SK-N-SH (cell line): ENCODE results near the gene NEU2. TPM values are rescaled to one million over a fixed set of nuclear protein-coding genes. Genes with fewer than 3 reads are reported as not detected.

ENCODE experiments used
- CTCF ChIA-PET: fragments of 300-600, 350-600 bp; formaldehyde crosslinking; extraction: SDS; loops from one replicate; lab custom pipeline; 2021; lab: Yijun Ruan, JAX
- POLR2A ChIA-PET: fragments of 350-600 bp; sonication (Branson Sonifier 250); formaldehyde crosslinking; extraction: SDS; loops from one replicate; lab custom pipeline; 2020; ENCODE audit warnings: antibody characterized with exemption, inconsistent platforms; lab: Yijun Ruan, JAX
- DNase-seq: peaks from one replicate; pipeline ENCODE4 v3.0.0; 2012
- H2AFZ ChIP-seq: fragments of 200-600 bp; sonication (generic); 2 replicates; pipeline ENCODE4 v1.8.1; 2016; ENCODE audit warnings: antibody characterized with exemption, mild to moderate bottlenecking, low read depth
- H3F3A ChIP-seq: fragments of 200-600 bp; sonication (generic); replicated peaks from 2 replicates; pipeline ENCODE3; 2016; ENCODE audit warnings: antibody characterized with exemption, mild to moderate bottlenecking; ENCODE audit not compliant: insufficient read depth
- H3K27ac ChIP-seq, 2 experiments: fragments of 200-500 bp in 1 of 2; fragments of 200-600 bp in 1 of 2; sonication (Bioruptor generic) in 1 of 2; sonication (generic), shearing (Covaris generic) in 1 of 2; 2 replicates each; pipeline versions ENCODE4 v1.5.1 to v1.6.1; 2014 to 2016; ENCODE audit warnings: low read depth in 2 of 2, inconsistent platforms in 1 of 2, low read length in 1 of 2, mild to moderate bottlenecking in 1 of 2, mixed read lengths in 1 of 2
- H3K27me3 ChIP-seq: fragments of 200-600 bp; sonication (generic), shearing (Covaris generic); 2 replicates; pipeline ENCODE4 v1.6.1; 2016; ENCODE audit warnings: mixed run types; ENCODE audit not compliant: insufficient read depth
- H3K36me3 ChIP-seq, 2 experiments: fragments of 200-500 bp in 1 of 2; fragments of 200-600 bp in 1 of 2; sonication (Bioruptor generic) in 1 of 2; sonication (generic) in 1 of 2; replicated peaks in 1 of 2; 2 replicates each; pipeline versions ENCODE3 to v1.5.1; 2014 to 2016; ENCODE audit warnings: low read length in 1 of 2, mild to moderate bottlenecking in 1 of 2; ENCODE audit not compliant: insufficient read depth in 2 of 2, control insufficient read depth in 1 of 2
- H3K4me1 ChIP-seq, 2 experiments: fragments of 200-500 bp in 1 of 2; fragments of 200-600 bp in 1 of 2; sonication (Bioruptor generic) in 1 of 2; sonication (generic), shearing (Covaris generic) in 1 of 2; 2 replicates each; pipeline versions ENCODE4 v1.5.1 to v1.6.1; 2014 to 2016; ENCODE audit warnings: low read depth in 1 of 2, low read length in 1 of 2, mixed run types in 1 of 2; ENCODE audit not compliant: insufficient read depth in 2 of 2, control insufficient read depth in 1 of 2
- H3K4me2 ChIP-seq: fragments of 200-600 bp; sonication (generic), shearing (Covaris generic); 2 replicates; pipeline ENCODE4 v1.6.1; 2017; ENCODE audit warnings: mixed run types
- H3K4me3 ChIP-seq, 2 experiments: fragments of 200-500 bp in 1 of 2; fragments of 200-600 bp in 1 of 2; sonication (Bioruptor generic) in 1 of 2; sonication (generic), shearing (Covaris generic) in 1 of 2; 2 replicates each; pipeline versions ENCODE4 v1.5.1 to v1.8.1; 2014 to 2016; ENCODE audit warnings: low read depth in 2 of 2, inconsistent platforms in 1 of 2, low read length in 1 of 2, mild to moderate bottlenecking in 1 of 2, mixed read lengths in 1 of 2, moderate library complexity in 1 of 2
- H3K79me2 ChIP-seq: fragments of 200-600 bp; sonication (generic); 2 replicates; pipeline ENCODE4 v1.8.1; 2017; ENCODE audit warnings: mild to moderate bottlenecking; ENCODE audit not compliant: insufficient read depth
- H3K9ac ChIP-seq: fragments of 200-600 bp; sonication (generic); 2 replicates; pipeline ENCODE4 v1.6.1; 2017; ENCODE audit warnings: mixed run types
- H3K9me2 ChIP-seq: fragments of 200-600 bp; sonication (generic); 2 replicates; pipeline ENCODE4 v1.6.1; 2017; ENCODE audit warnings: mixed run types
- H3K9me3 ChIP-seq: fragments of 200-600 bp; sonication (generic); 2 replicates; pipeline ENCODE4 v1.6.1; 2017; ENCODE audit warnings: mixed run types, mild to moderate bottlenecking, moderate library complexity
- H4K20me1 ChIP-seq: fragments of 200-600 bp; sonication (generic); 2 replicates; pipeline ENCODE4 v1.6.1; 2017; ENCODE audit warnings: mild to moderate bottlenecking, mixed run types; ENCODE audit not compliant: insufficient read depth
- CHD2 ChIP-seq: fragments of 150-350 bp; IDR thresholded peaks from 2 replicates; pipeline ENCODE4 v1.6.1; 2018; ENCODE audit warnings: low read length; ENCODE audit not compliant: partially characterized antibody
- ELF1 ChIP-seq: IDR thresholded peaks from 2 replicates; pipeline ENCODE4 v1.4.0; 2012
- EP300 ChIP-seq, 2 experiments: IDR thresholded peaks; 2 replicates each; pipeline versions ENCODE4 v1.4.0 to v1.6.1; 2012; ENCODE audit warnings: borderline replicate concordance in 1 of 2, low read depth in 1 of 2, low read length in 1 of 2
- FOSL2 ChIP-seq: IDR thresholded peaks from 2 replicates; pipeline ENCODE4 v1.4.0; 2012; ENCODE audit warnings: low read depth, mild to moderate bottlenecking, moderate library complexity, borderline replicate concordance
- FOXM1 ChIP-seq: IDR thresholded peaks from 2 replicates; pipeline ENCODE4 v1.4.0; 2012; ENCODE audit warnings: low read depth, mild to moderate bottlenecking
- GABPA ChIP-seq: IDR thresholded peaks from 2 replicates; pipeline ENCODE4 v1.4.0; 2012; ENCODE audit warnings: low read depth, mild to moderate bottlenecking
- NFIC ChIP-seq: IDR thresholded peaks from 2 replicates; pipeline ENCODE4 v1.4.0; 2012; ENCODE audit warnings: borderline replicate concordance
- NRF1 ChIP-seq: IDR thresholded peaks from 2 replicates; pipeline ENCODE4 v1.6.1; 2012; ENCODE audit warnings: low read depth, mild to moderate bottlenecking, low read length
- POLR2AphosphoS5 ChIP-seq: IDR thresholded peaks from 2 replicates; pipeline ENCODE4 v1.6.1; 2012; ENCODE audit warnings: low read depth, low read length
- RCOR1 ChIP-seq: fragments of 150-350 bp; IDR thresholded peaks from 2 replicates; pipeline ENCODE4 v1.6.1; 2017; ENCODE audit warnings: antibody characterized with exemption, low read length
- RFX5 ChIP-seq: IDR thresholded peaks from 2 replicates; pipeline ENCODE4 v1.6.1; 2012; ENCODE audit warnings: mild to moderate bottlenecking, improper control_type of control experiment, low read length
- SIN3A ChIP-seq: IDR thresholded peaks from 2 replicates; pipeline ENCODE4 v1.6.1; 2012; ENCODE audit warnings: low read depth, mild to moderate bottlenecking, low read length, moderate library complexity, borderline replicate concordance
- SMC3 ChIP-seq: IDR thresholded peaks from 2 replicates; pipeline ENCODE4 v1.6.1; 2012; ENCODE audit warnings: low read depth, low read length, improper control_type of control experiment
- TCF12 ChIP-seq: IDR thresholded peaks from 2 replicates; pipeline ENCODE4 v1.4.0; 2012
- YY1 ChIP-seq: IDR thresholded peaks from 2 replicates; pipeline ENCODE4 v1.4.0; 2012; ENCODE audit warnings: low read depth, mild to moderate bottlenecking
- WGBS: methylation state at CpG from one replicate; pipeline ENCODE4 v1.1.6; 2017; ENCODE audit warnings: low lambda C conversion rate; 5-methylcytosine and 5-hydroxymethylcytosine counted together
- polyA plus RNA-seq, 3 experiments: library from polyadenylated mRNA; depleted of rRNA; stranded (reverse); fragments of >200 nt; gene quantifications; 2 replicates each; pipeline ENCODE4 v1.2.3, GENCODE V29; 2012
- TF ChIP-seq, protein P1 (sequence below): IDR thresholded peaks from 2 replicates; pipeline ENCODE4; 2012
- TF ChIP-seq, protein P2 (sequence below): fragments of 150-350 bp; IDR thresholded peaks from 2 replicates; pipeline ENCODE4 v1.6.1; 2017; ENCODE audit warnings: antibody characterized with exemption, low read length, low read depth, borderline replicate concordance
- TF ChIP-seq, protein P3 (sequence below): IDR thresholded peaks from 2 replicates; pipeline ENCODE4 v1.4.0; 2012; ENCODE audit warnings: low read depth, borderline replicate concordance
- TF ChIP-seq, protein P4 (sequence below): fragments of 150-350 bp; IDR thresholded peaks from 2 replicates; pipeline ENCODE4 v1.6.1; 2016; ENCODE audit warnings: mild to moderate bottlenecking, low read depth, low read length
- TF ChIP-seq, protein P5 (sequence below): IDR thresholded peaks from 2 replicates; pipeline ENCODE4 v1.4.0; 2012; ENCODE audit warnings: low read depth, borderline replicate concordance

The NEU2 gene
- polyA plus RNA-seq, 1 of the 3 experiments (the other 2 are of a cell fraction): not detected

DNA sequence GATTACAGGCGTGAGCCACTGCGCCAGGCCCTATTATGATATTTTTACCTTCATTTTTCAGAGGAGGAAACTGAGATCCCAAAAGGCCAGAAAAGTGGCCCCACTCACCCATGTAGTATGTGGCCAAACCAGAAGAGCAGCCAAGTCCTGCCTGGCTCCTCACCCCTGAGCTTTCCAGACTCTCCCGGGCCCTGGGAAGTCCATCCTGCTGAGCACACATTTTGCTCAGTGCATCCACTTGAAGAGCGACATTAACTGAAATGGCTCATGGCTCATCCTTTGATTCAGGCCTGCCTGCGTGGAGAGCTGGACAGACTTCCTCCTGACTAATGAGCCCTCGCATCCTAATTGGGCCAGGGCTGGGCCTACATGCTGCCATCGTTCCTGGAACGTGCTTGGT lies 9.9 kb upstream of the NEU2 start (continued):
- TF ChIP-seq RCOR1: no peak
- TF ChIP-seq FOXM1: no peak
- TF ChIP-seq RFX5: no peak
- TF ChIP-seq NRF1: no peak
- TF ChIP-seq, protein P1, sequence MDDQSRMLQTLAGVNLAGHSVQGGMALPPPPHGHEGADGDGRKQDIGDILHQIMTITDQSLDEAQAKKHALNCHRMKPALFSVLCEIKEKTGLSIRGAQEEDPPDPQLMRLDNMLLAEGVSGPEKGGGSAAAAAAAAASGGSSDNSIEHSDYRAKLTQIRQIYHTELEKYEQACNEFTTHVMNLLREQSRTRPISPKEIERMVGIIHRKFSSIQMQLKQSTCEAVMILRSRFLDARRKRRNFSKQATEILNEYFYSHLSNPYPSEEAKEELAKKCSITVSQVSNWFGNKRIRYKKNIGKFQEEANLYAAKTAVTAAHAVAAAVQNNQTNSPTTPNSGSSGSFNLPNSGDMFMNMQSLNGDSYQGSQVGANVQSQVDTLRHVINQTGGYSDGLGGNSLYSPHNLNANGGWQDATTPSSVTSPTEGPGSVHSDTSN: no peak
- TF ChIP-seq, all 33 proteins: peak for 0

DNA sequence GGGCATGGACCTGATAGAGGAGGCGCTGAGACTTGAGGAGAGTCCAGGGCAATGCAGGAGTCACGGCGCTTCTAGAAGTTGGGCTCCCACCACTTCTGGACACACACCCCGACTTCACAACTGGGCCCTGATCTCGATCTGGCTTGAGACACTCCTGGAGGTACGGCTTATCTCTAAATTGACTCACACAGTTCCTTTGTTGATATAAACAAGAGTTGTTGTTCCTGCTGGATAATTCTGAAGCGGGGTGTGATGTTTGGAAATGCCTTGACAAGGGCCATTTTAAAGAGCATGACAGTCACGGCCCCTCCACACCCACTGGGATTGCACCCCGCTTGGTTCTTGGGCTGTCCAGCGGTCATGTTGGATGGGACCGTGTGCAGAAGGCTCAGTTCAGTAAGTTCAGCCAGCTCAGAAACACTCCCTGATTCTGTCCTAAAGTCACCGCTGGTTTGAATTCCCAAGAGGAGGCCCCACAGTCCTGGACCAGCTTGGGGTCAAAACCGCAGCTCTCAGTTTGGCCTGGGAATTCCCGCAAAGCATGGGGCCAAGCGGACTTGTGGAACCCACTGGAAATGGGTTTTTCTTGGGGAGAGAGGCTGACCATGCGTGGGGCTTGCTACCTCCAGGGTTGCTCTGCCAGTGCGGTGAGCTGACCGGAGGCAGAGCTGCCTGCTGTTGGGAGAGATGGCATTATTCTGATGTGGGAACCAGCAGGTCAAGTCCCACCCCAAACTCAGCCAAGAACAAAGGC lies 9.3 kb upstream of the NEU2 start:
- Histone ChIP-seq H3K4me1 (no peaks in the 10 kb centered on the region), H3K4me2 (no peak overlapping the region), H3K4me3 (no peak overlapping the region), H3K79me2 (no peaks in the 10 kb centered on the region), H3K27me3 (no peaks in the 10 kb centered on the region), H3K27ac (no peak overlapping the region), H2AFZ (no peak overlapping the region), H3F3A (no peaks in the 10 kb centered on the region), H4K20me1 (no peaks in the 10 kb centered on the region), H3K36me3 (no peaks in the 10 kb centered on the region), H3K9ac (no peak overlapping the region), H3K9me2 (no peaks in the 10 kb centered on the region), H3K9me3 (no peaks in the 10 kb centered on the region)
- DNase-seq: no peak
- ChIA-PET POLR2A (no interaction called here), CTCF (no interaction called here)
- TF ChIP-seq, protein P2, sequence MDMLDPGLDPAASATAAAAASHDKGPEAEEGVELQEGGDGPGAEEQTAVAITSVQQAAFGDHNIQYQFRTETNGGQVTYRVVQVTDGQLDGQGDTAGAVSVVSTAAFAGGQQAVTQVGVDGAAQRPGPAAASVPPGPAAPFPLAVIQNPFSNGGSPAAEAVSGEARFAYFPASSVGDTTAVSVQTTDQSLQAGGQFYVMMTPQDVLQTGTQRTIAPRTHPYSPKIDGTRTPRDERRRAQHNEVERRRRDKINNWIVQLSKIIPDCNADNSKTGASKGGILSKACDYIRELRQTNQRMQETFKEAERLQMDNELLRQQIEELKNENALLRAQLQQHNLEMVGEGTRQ: no peak
- TF ChIP-seq, protein P3, sequence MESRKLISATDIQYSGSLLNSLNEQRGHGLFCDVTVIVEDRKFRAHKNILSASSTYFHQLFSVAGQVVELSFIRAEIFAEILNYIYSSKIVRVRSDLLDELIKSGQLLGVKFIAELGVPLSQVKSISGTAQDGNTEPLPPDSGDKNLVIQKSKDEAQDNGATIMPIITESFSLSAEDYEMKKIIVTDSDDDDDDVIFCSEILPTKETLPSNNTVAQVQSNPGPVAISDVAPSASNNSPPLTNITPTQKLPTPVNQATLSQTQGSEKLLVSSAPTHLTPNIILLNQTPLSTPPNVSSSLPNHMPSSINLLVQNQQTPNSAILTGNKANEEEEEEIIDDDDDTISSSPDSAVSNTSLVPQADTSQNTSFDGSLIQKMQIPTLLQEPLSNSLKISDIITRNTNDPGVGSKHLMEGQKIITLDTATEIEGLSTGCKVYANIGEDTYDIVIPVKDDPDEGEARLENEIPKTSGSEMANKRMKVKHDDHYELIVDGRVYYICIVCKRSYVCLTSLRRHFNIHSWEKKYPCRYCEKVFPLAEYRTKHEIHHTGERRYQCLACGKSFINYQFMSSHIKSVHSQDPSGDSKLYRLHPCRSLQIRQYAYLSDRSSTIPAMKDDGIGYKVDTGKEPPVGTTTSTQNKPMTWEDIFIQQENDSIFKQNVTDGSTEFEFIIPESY: no peak
- TF ChIP-seq GABPA (no peak), FOSL2 (no peak), CHD2 (no peak), SIN3A (no peak), SMC3 (no peak), FOXM1 (no peak), YY1 (no peak), EP300 (IDR thresholded peaks at IDR 0.05; ENCODE audit: borderline replicate concordance in 1 of 2, low read depth in 1 of 2, low read length in 1 of 2) (no peak), RFX5 (no peak), NRF1 (no peak), POLR2AphosphoS5 (no peak), RCOR1 (no peak), TCF12 (no peak), NFIC (no peak), ELF1 (no peak)
- TF ChIP-seq, protein P1: no peak
- TF ChIP-seq, protein P4, sequence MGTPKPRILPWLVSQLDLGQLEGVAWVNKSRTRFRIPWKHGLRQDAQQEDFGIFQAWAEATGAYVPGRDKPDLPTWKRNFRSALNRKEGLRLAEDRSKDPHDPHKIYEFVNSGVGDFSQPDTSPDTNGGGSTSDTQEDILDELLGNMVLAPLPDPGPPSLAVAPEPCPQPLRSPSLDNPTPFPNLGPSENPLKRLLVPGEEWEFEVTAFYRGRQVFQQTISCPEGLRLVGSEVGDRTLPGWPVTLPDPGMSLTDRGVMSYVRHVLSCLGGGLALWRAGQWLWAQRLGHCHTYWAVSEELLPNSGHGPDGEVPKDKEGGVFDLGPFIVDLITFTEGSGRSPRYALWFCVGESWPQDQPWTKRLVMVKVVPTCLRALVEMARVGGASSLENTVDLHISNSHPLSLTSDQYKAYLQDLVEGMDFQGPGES: no peak
- TF ChIP-seq, protein P5, sequence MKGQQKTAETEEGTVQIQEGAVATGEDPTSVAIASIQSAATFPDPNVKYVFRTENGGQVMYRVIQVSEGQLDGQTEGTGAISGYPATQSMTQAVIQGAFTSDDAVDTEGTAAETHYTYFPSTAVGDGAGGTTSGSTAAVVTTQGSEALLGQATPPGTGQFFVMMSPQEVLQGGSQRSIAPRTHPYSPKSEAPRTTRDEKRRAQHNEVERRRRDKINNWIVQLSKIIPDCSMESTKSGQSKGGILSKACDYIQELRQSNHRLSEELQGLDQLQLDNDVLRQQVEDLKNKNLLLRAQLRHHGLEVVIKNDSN: no peak
- 79% methylated on average over 11 of the region's 18 CpGs for WGBS
